NCI-H2029 treated with DMSO at 0.1 percent for 48 hours (cell line): ENCODE measurements around the gene CFLAR.
A peak's percentile ranks its signal among the peaks of the same experiment; 100 is the strongest.
"Not testable (repeated sequence)": the region's sequence is repeated elsewhere in the genome, so short reads cannot be mapped to it uniquely, and the experiment has no call there.

ENCODE experiments used
- DNase-seq: peaks from one replicate; lab custom pipeline; 2025; lab: John Stamatoyannopoulos, UW

The CFLAR gene

DNA sequence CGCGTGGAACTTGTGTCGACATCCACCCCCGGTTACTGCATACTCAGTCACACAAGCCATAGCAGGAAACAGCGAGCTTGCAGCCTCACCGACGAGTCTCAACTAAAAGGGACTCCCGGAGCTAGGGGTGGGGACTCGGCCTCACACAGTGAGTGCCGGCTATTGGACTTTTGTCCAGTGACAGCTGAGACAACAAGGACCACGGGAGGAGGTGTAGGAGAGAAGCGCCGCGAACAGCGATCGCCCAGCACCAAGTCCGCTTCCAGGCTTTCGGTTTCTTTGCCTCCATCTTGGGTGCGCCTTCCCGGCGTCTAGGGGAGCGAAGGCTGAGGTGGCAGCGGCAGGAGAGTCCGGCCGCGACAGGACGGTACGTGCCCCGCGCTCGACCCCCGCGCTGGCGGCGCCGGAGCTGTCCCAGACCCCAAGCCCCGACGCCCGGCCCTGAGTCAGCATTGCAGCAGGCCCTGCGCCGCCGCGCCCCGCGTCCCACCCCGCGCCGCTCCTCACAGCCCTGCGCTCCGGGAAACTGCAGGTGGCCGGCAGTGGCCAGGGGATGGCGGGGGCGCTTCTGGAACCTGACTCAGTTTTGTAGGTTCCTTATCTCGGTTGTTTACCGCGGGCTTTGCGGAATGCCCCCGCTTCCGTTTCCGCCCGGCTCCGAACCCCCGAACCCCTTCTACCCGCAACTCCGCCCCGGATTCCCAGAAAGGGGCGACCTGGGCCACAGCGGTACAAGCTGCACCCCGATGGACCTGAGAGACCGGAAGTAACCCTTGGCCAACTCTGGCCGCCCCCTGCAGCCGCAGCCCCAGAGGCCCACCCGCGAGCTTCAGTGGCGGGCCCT lies at the start of gene CFLAR:
Gene CFLAR, plus strand, starts transcription at position 50 of the 844 bp plus-strand sequence. CDS start 13,702 bp downstream, outside the sequence.
- peak; percentile 17 for DNase-seq

GRCh38 chr2:201070948-201071478 lies 45.0 kb upstream of the CFLAR start:
- peak; percentile 5 for DNase-seq

- DNase-seq, result peak; percentile 93
Measured at GRCh38 chr2:201071479-201072200, 44.3 kb upstream of the CFLAR start, which contains the start of the genes HYCC2 and NDUFB3. Gene HYCC2, minus strand, starts transcription at chr2:201071671. Its CDS starts 47,662 bp downstream, at chr2:201024009. Gene NDUFB3, plus strand, starts transcription at chr2:201072001. Its CDS starts 6,882 bp downstream, at chr2:201078883.

DNA sequence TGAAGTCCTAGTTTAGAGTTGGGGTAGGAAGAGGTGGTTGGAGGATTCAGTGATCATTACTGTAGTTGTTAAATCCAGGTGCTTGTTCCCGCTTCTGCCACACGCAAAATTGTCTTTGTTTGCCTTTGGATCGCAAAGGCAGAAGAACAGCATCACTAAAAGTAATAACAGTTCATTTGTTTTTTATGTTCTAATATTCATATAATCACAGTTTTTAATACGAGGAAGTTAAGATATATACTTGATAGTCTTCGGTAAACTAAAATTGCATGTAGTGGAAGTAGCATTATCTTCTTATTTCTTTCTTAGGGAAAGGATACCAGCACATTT lies 43.8 kb upstream of the CFLAR start:
- DNase-seq, result no peak

DNA sequence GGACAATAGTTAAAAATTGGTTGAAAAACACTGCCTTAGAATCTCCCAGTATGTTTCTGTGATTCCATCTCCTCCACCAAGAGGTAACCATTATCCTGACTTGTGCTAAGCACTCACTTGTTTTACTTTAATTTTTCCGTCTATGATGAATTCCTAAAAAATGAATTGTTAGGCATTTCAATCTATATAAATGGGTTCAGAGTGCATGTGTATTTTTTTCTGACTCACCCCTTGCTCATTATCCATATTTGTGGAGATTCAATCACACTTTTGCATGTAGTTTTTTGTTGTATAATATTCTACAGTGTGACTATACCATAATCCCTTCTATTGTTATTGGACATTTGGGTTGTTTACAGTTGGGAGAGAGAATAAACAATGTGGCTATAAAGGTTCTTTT lies 42.9 kb upstream of the CFLAR start:
- DNase-seq, result no peak

DNA sequence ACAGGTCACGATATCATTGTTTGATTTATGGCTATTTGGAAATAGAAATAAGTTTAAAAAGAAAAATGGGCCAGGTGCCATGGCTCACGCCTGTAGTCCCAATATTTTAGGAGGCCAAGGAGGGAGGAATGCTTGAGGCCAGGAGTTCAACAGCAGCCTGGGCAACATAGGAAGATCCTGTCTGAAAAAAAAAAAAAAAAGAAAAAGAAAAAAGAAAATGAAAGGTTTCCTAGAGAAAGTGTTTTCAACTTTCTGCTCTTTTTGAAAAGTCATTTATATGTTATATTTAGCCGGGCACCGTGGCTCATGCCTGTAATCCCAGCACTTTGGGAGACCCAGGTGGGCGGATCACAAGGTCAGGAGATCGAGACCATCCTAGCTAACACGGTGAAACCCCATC lies 41.0 kb upstream of the CFLAR start:
- no peak for DNase-seq

DNA sequence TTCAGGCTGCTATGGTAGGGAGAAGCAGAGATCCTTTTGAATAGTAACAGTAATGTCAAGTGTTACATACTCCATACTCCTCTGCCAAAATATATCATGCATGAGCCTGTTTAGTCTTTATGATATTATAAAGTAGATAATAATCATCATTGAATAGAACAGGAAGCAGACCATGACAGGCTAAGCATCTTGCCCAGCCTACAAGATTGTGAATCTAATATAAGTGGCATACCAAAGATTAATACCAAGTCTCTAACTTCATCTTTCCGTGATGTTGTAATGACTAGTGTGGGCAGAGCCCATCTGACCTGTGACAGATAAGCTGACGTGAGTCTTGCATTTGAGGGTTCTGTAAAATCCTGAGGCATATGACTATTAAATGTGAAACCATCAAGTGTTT lies 31.1 kb upstream of the CFLAR start:
- DNase-seq, result no peak

GRCh38 chr2:201090574-201090973 lies 25.4 kb upstream of the CFLAR start:
- DNase-seq, result no peak

- no peak for DNase-seq
Measured at GRCh38 chr2:201093573-201093972, 22.4 kb upstream of the CFLAR start.

GRCh38 chr2:201100497-201100896 lies 15.5 kb upstream of the CFLAR start:
- no peak for DNase-seq

- DNase-seq, result no peak
Measured at GRCh38 chr2:201105759-201106158, 10.2 kb upstream of the CFLAR start.

DNA sequence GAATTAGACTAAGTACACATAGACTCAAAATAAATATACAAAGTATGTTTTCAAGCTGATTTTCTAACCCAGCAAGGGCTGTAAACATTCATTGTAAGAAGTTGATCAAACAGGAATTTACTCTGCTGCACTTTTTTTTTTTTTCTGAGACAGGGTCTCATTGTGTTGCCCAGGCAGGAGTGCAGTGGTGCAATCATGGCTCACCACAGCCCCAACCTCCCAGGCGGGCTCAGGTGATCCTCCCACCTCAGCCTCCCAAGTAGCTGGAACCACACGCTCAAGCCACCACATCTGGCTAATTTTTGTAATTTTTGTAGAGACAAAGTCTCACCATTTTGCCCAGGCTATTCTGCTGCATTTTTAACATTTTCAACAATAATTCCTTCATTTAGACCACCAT lies 8.3 kb upstream of the CFLAR start:
- no peak for DNase-seq

DNA sequence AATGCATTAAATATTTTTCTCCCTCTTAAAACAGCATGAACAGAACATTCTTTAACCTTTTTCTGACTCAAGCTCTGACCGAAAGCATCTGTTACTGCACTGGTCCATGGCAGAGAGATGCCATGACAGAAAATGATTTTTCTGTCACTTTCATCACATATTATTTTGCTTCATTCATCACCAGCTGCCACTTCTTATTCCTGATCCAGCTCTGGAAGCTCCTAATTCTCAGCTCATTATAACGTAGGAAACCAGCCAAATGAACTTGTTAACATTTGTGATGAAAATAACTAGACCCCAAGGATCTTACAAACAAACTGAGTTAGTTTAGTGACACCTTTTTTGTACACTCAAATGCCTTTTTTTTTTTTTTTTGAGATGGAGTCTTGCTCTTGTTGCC lies 7.6 kb upstream of the CFLAR start:
- DNase-seq, result no peak

GRCh38 chr2:201109186-201109585 lies 6.8 kb upstream of the CFLAR start:
- no peak for DNase-seq

DNA sequence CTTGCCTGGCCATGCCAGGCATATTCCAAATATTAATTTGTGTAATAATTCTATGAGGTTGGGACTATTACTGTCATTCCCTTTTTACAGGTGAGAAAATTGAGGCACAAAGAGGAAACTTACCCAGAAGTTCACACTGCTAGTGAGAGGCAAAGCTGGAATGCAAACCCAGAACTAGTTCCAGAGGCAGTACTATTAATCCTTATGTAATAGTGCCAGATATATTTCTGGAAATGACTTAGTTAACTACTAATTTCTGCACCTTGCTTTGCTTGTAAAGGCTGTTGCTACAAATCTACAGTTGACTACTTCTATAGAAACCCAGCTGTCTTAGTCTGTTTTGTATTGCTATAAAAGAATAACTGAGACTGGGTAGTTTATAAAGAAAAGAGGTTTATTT lies 5.3 kb upstream of the CFLAR start:
- no peak for DNase-seq

- DNase-seq, result no peak
Measured at GRCh38 chr2:201111096-201111495, 4.9 kb upstream of the CFLAR start.

GRCh38 chr2:201114350-201114749 lies 1.6 kb upstream of the CFLAR start:
- no peak for DNase-seq

DNA sequence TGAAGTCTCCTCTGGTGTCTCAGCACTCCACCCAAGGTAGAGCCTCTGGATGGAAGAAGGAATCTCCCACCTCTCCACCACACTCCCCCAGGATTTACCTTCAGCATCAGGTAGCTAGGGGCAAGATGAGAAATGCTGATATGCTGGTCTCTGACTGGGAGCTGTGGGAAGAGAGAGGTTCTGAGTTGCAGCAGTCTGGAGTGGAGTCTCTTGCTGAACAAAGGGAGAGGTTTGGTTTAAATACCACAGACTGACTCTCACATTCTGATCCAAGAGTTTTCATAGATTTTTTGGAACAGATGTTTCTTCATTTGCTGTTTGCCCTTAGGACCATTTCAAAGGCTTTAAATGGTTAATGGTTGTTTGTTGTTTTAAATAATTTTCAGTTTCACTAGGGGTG lies 1.1 kb upstream of the CFLAR start:
- DNase-seq, result no peak

GRCh38 chr2:201116959-201117734 lies 1.2 kb downstream of the CFLAR start:
- DNase-seq, result peak; percentile 47

GRCh38 chr2:201117735-201118094 lies 1.8 kb downstream of the CFLAR start:
- not testable (repeated sequence) for DNase-seq

GRCh38 chr2:201118121-201118960 lies 2.4 kb downstream of the CFLAR start:
- peak; percentile 8 for DNase-seq
